DND-41 (cell line): ENCODE measurements around the gene NTS.
A peak's percentile ranks its signal among the peaks of the same experiment; 100 is the strongest.

Experiments
- EZH2 ChIP-seq: IDR thresholded peaks from 3 replicates; pipeline ENCODE4 v1.6.1; 2012; ENCODE audit warnings: borderline replicate concordance, low read depth, mild to moderate bottlenecking, moderate library complexity, low read length, inconsistent platforms; ENCODE audit not compliant: severe bottlenecking
- TF ChIP-seq, protein P1 (sequence below): IDR thresholded peaks from 2 replicates; pipeline ENCODE4 v1.5.1; 2012; ENCODE audit warnings: borderline replicate concordance, low read length, moderate library complexity, mild to moderate bottlenecking; ENCODE audit not compliant: poor library complexity, severe bottlenecking; ENCODE audit errors: extremely low read depth

DNA sequence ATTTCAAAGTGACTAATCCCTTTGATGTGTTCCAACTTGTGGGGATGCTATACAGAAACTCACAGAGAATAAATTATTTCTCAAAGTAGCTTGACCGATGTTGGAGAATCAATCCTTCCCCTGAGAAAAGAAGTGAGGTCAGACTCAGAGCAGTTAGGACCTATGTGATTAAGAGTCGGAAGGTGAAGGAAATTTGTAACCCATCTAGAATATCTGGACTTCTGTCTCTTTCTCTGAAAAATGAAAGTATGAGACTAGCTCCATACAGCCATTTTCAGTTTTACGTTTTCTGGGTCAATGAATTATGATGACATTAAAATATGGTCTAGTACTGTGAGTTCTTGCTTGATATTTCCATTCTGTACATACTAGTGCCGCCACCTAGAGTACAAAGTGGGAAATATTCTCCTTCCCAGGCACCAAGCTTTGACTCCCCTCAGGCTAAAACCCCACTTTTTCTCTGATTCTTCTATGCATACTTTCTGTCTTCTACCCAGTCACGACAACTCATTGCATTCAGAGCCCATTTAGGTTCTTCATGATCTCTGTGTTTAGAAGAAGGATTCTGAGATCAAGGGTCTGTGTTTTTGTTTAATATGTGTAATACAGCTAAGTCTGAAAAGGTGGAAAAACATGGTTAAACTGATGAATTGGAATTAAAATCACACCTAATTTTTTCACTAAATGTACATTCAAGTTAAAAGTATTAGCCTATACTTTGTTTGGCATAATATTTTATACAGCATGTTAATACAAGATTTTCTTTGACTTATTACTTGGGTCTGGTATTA lies 6.9 kb upstream of the NTS start:
- TF ChIP-seq, protein P1, sequence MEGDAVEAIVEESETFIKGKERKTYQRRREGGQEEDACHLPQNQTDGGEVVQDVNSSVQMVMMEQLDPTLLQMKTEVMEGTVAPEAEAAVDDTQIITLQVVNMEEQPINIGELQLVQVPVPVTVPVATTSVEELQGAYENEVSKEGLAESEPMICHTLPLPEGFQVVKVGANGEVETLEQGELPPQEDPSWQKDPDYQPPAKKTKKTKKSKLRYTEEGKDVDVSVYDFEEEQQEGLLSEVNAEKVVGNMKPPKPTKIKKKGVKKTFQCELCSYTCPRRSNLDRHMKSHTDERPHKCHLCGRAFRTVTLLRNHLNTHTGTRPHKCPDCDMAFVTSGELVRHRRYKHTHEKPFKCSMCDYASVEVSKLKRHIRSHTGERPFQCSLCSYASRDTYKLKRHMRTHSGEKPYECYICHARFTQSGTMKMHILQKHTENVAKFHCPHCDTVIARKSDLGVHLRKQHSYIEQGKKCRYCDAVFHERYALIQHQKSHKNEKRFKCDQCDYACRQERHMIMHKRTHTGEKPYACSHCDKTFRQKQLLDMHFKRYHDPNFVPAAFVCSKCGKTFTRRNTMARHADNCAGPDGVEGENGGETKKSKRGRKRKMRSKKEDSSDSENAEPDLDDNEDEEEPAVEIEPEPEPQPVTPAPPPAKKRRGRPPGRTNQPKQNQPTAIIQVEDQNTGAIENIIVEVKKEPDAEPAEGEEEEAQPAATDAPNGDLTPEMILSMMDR: peak; percentile 68
- no peak for TF ChIP-seq EZH2
